ENCODE measurements around the gene SNTN.

DNA sequence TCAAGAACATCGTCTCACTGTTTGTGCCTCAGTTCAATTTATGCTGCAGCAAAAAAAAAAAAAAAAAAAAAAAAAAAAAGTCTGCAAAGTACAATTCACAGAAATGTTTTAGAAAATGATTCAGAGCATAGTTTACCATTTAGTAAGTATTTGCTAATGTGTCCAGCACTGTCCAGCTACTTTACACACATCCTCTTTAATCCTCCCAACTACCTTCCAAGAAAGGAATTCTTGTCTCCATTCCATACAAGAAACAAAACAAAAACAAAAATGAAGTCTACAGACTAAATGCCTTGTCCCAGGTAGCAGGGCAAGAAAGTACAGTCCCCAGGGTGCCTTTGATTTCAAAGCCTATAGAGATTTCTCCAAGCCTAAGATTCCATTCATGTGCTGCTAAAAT is 38.9 kb upstream of the SNTN start:
- TF ChIP-seq, protein P1, sequence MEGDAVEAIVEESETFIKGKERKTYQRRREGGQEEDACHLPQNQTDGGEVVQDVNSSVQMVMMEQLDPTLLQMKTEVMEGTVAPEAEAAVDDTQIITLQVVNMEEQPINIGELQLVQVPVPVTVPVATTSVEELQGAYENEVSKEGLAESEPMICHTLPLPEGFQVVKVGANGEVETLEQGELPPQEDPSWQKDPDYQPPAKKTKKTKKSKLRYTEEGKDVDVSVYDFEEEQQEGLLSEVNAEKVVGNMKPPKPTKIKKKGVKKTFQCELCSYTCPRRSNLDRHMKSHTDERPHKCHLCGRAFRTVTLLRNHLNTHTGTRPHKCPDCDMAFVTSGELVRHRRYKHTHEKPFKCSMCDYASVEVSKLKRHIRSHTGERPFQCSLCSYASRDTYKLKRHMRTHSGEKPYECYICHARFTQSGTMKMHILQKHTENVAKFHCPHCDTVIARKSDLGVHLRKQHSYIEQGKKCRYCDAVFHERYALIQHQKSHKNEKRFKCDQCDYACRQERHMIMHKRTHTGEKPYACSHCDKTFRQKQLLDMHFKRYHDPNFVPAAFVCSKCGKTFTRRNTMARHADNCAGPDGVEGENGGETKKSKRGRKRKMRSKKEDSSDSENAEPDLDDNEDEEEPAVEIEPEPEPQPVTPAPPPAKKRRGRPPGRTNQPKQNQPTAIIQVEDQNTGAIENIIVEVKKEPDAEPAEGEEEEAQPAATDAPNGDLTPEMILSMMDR (IDR thresholded peaks at IDR 0.05) = no peak
- TF ChIP-seq POLR2A (IDR thresholded peaks at IDR 0.05; ENCODE audit: low read depth) = no peak
- no peak for TF ChIP-seq POLR2AphosphoS5 (IDR thresholded peaks at IDR 0.05)
- no peak for TF ChIP-seq EP300 (IDR thresholded peaks at IDR 0.05)

Measured in esophagus muscularis mucosa (tissue), 4 donors.